Fibroblast of villous mesenchyme (primary cell): ENCODE measurements around the gene POC1B. TPM values are rescaled to one million over a fixed set of nuclear protein-coding genes. Genes with fewer than 3 reads are reported as not detected.
"Not testable (repeated sequence)": the region's sequence is repeated elsewhere in the genome, so short reads cannot be mapped to it uniquely, and the experiment has no call there.

Experiments
- DNase-seq: peaks from one replicate; pipeline ENCODE4 v3.0.0-alpha.2; 2010; ENCODE audit warnings: low read depth
- H3K4me3 ChIP-seq: 2 replicates; pipeline ENCODE4 v1.5.1; 2011; ENCODE audit warnings: low read depth, mild to moderate bottlenecking, low read length
- total RNA-seq: library from RNA; depleted of rRNA; stranded (reverse); fragments of >200 nt; gene quantifications from 2 replicates; pipeline ENCODE4 v1.2.3, GENCODE V29; 2012
- TF ChIP-seq, protein P1 (sequence below): IDR thresholded peaks from 2 replicates; pipeline ENCODE4 v1.5.1; 2012; ENCODE audit warnings: low read depth, mild to moderate bottlenecking, low read length; ENCODE audit not compliant: insufficient read depth

The POC1B gene
- total RNA-seq, 1 donor = 35.0 TPM

DNA sequence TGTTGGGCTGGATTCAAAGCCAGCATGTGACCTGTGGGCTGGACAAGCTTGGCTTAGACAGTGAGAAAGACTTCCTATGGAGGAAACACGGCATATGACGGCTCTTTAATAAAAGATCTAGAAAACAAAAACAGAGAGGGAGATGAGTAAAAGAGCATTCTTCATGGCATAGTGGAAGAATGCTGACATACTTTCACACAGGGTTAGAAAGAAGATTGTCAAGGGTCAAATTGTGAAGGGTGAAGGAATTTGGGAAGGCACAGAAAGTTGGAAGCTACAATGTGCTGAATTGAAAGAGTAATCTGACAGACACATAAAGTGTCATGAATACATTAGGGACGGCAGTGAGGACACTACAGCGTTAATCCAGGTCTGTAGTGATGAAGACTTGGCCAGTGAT is 64.7 kb downstream of the POC1B start:
- TF ChIP-seq, protein P1, sequence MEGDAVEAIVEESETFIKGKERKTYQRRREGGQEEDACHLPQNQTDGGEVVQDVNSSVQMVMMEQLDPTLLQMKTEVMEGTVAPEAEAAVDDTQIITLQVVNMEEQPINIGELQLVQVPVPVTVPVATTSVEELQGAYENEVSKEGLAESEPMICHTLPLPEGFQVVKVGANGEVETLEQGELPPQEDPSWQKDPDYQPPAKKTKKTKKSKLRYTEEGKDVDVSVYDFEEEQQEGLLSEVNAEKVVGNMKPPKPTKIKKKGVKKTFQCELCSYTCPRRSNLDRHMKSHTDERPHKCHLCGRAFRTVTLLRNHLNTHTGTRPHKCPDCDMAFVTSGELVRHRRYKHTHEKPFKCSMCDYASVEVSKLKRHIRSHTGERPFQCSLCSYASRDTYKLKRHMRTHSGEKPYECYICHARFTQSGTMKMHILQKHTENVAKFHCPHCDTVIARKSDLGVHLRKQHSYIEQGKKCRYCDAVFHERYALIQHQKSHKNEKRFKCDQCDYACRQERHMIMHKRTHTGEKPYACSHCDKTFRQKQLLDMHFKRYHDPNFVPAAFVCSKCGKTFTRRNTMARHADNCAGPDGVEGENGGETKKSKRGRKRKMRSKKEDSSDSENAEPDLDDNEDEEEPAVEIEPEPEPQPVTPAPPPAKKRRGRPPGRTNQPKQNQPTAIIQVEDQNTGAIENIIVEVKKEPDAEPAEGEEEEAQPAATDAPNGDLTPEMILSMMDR = no peak
- H3K4me3 ChIP-seq = peak overlapping the region; percentile 27
- peak; percentile 63 for DNase-seq

DNA sequence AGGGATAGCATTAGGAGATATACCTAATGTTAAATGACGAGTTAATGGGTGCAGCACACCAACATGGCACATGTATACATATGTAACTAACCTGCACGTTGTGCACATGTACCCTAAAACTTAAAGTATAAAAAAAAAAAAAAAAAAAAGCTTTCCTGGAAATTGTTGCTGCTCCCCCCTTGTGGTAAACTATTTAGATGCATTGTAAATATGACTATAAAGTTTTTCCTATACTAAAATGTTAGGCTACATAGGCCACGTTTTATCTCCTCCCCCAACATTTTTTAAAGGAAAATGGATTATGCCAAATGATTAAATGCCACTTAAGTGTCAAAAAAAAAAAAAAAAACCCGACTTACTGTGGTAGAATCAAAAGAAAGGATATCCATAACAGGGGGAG is 66.6 kb downstream of the POC1B start:
- not testable (repeated sequence) for H3K4me3 ChIP-seq
- DNase-seq = peak; percentile 27
- TF ChIP-seq, protein P1 = peak; percentile 21

DNA sequence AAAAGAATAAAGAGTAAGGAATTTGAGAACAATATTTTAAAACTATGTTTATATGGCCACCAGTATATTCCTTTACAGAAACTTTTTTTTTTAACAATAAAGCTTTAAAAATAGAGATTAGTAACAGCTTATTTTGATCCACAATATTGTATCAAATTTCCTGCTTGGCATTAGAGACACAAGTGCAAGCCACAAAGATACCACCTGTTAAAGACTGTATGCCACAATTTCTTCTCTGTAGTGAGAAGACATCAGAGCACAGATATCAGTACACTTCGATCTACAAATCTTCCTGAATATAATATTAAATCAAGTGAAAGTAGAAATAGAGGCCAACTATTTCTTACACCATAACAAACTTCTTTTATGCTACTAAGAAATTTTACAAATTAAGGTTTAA is 69.3 kb downstream of the POC1B start:
- TF ChIP-seq, protein P1 = no peak
- H3K4me3 ChIP-seq = no peak overlapping the region
- DNase-seq = no peak

DNA sequence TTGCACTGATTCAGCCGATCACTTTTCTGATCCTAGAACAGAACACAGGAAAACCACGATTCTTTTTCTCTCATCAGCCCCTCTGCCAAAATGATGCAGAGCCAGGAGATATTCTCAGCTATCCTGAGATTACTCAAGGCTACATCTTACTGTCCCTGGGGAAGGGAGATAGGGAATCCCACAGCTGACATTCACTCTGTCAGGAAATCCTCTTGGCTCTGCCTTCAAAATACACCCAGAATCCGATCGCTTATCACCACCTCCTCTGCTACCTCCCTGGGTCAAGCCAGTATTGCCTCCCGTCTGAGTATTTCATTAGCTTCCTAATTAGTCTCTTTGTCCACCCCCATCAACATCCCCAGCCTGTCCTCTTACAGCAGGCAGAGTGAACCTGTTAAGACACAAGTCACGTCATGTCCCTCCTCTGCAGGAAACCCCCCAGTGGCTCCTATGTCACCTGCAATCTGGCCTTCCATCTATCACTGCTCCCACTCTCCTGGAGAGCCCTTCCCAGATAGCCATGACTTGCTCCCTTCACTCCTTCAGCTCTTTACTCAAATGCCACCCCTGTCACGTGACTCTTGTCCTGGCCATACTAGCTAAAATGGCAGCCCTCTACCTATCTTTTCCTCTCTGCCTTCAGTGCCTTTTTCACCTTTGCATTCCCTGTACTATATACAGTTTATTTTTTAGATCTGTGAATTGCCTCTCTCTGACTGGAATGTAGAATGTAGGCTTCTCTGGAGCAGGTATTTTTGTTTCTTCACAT is 71.6 kb downstream of the POC1B start:
- TF ChIP-seq, protein P1 = no peak
- H3K4me3 ChIP-seq = no peak overlapping the region
- peak; percentile 47 for DNase-seq

DNA sequence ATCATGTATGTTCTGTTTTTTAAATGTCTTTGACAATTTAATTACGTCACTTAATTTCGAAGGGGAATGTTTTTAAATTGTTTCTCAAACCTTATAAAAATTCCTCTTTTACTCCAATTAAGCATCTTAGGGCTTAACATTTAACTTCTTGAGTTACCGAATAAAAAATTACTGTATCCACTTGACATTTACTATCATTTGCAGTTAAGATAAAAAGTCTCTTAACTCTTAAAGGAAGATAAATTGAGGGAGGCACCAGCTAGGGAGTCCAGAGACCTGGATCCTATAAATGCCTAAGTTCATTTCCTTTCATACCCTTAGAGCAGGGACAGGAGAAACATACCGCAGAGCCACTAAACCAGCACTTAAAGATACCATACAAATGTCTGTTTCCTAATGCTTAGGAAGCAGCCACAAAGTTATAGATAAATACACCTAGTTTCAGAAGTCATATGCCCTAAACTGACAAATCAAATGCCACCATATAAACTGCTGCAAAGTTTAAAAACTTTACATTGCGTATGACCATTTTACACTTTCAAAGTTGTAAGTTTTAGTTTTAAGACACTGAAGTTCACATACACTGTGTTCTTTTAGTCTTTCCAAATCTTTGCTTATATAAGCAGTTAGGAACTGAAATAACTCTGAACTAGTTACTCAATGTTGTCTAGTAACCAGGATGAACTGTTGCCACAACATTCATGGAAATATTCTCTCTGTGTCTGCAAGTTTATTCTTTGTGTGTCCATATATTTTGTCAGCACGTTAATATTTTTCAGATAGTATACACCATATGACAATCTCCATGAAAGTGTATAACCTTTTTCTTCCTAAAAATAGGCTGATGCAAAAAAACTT is 72.5 kb downstream of the POC1B start:
- no peak overlapping the region for H3K4me3 ChIP-seq
- TF ChIP-seq, protein P1 = no peak
- DNase-seq = peak; percentile 93

DNA sequence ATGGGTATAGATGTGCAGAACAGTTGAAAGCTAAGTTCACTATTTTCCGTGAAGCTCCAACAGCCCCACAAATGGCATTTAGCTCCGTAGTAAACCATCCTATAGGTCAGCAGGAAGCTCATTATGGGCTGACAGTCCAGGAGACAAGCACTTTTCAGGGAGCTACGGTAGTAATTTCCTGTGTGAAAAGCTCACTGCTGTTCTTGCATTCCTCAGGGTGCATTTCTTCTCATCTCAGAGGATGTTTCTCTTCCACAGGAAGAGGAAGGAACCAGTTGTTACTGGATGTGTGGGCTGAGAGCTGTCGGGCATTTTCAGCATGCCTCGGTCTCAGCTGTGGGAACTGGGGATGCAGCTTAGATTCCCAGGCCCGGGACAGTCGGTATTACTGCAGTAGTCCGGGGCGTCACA is 74.0 kb downstream of the POC1B start:
- TF ChIP-seq, protein P1 = no peak
- DNase-seq = peak; percentile 91
- H3K4me3 ChIP-seq = no peak overlapping the region
